Measurements from ENCODE around the gene CDH13.

DNA sequence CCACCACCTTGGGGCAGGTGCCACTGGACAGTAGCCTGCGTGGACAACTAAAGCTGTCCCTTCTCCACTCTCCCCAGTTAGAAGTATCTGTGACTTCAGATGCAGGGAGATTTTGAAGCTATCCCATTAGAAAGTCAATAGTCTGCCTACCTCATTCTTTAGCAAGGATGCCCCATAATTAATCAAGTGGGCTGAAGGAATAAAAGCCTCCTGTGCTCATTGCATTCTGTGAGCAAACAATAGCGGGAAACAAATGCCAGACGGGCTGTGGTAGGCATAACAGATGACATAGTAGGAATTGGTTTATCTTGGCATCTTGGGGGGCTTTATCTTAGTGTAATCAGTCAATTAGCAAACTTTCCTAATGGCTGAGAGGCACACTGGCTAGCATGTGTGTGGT lies 1084.3 kb downstream of the CDH13 start:
- TF ChIP-seq MYC (IDR thresholded peaks at IDR 0.05; ENCODE audit: low read depth, low read length): no peak
- TF ChIP-seq, protein P1, sequence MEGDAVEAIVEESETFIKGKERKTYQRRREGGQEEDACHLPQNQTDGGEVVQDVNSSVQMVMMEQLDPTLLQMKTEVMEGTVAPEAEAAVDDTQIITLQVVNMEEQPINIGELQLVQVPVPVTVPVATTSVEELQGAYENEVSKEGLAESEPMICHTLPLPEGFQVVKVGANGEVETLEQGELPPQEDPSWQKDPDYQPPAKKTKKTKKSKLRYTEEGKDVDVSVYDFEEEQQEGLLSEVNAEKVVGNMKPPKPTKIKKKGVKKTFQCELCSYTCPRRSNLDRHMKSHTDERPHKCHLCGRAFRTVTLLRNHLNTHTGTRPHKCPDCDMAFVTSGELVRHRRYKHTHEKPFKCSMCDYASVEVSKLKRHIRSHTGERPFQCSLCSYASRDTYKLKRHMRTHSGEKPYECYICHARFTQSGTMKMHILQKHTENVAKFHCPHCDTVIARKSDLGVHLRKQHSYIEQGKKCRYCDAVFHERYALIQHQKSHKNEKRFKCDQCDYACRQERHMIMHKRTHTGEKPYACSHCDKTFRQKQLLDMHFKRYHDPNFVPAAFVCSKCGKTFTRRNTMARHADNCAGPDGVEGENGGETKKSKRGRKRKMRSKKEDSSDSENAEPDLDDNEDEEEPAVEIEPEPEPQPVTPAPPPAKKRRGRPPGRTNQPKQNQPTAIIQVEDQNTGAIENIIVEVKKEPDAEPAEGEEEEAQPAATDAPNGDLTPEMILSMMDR (IDR thresholded peaks at IDR 0.05; ENCODE audit: extremely low read depth in 1 of 2, insufficient read depth in 1 of 2, low read depth in 1 of 2, low read length in 2 of 2): no peak
- TF ChIP-seq FOS (IDR thresholded peaks at IDR 0.05; ENCODE audit: borderline replicate concordance, insufficient read depth, low read length): no peak
- TF ChIP-seq EZH2 (IDR thresholded peaks at IDR 0.05; ENCODE audit: borderline replicate concordance, low read depth, low read length, severe bottlenecking): no peak
- no peak for TF ChIP-seq POLR2AphosphoS5 (IDR thresholded peaks at IDR 0.05; ENCODE audit: insufficient read depth, low read depth, low read length)

All from endothelial cell of umbilical vein (primary cell).